IMR-90 (cell line): ENCODE data around the gene ZNF541. TPM values are rescaled to one million over a fixed set of nuclear protein-coding genes. Genes with fewer than 3 reads are reported as not detected.

Source experiments
- microRNA-seq, 2 experiments: library from miRNA; stranded (forward) in 1 of 2; unstranded in 1 of 2; fragments of 10-50 nt in 1 of 2; fragments of <30 nt in 1 of 2; gene quantifications in 1 of 2; microRNA quantifications in 1 of 2; one replicate each; pipeline versions ENCODE3 to v1.1.0; 2013 to 2020; ENCODE audit not compliant: insufficient read depth in 1 of 2, insufficient read length in 1 of 2, unreplicated experiment in 1 of 2
- polyA plus RNA-seq, 3 experiments: library from polyadenylated mRNA; depleted of rRNA; stranded (reverse); fragments of >200 nt; gene quantifications; 2 replicates each; pipeline ENCODE4 v1.2.3, GENCODE V29; 2012; ENCODE audit warnings: low replicate concordance in 1 of 3
- small RNA-seq, 5 experiments: library from RNA; depleted of rRNA; stranded (forward); fragments of <200 nt; gene quantifications; one replicate each; pipeline ENCODE3, GENCODE V24; 2012
- total RNA-seq: library from RNA; depleted of rRNA; stranded (reverse); fragments of >200 nt; gene quantifications from 2 replicates; pipeline ENCODE4 v1.2.3, GENCODE V29; 2012; rRNA removed

Gene ZNF541
- total and polyA plus RNA-seq, 2 of the 4 experiments (the other 2 are of a cell fraction): not detected

Small RNAs within 50 kb of the gene (microRNA-seq; reads per million reads assigned to microRNA genes)
- gene RN7SL322P (ENCODE audit: insufficient read depth, insufficient read length): not detected

Small RNAs within 50 kb of the gene (small RNA-seq; reads per million reads assigned to genes)
- 0 to 0.15 (median 0) reads per million in 5 experiments for gene RN7SL322P

Other genes with a start within 250 kb of the ZNF541 start
- under 0.01 TPM in 1 of 2 replicates, not detected in the other for gene C5AR2, start 241.0 kb downstream of the ZNF541 start, total RNA-seq
- gene C5AR2, start 241.0 kb downstream of the ZNF541 start, polyA plus RNA-seq (2012; rRNA removed): not detected in 2 replicates
- 4.5 and 5.6 TPM in 2 replicates for gene DHX34, start 223.8 kb downstream of the ZNF541 start, total RNA-seq
- 13.7 and 14.8 TPM in 2 replicates for gene DHX34, start 223.8 kb downstream of the ZNF541 start, polyA plus RNA-seq (2012; rRNA removed)
- 28.3 and 32.4 TPM in 2 replicates for gene MEIS3, start 153.6 kb downstream of the ZNF541 start, total RNA-seq
- gene MEIS3, start 153.6 kb downstream of the ZNF541 start, polyA plus RNA-seq (2012; rRNA removed): 33.0 TPM in 2 replicates
- not detected in 2 replicates for gene SLC8A2, start 101.3 kb downstream of the ZNF541 start, total RNA-seq
- 0.05 and 0.10 TPM in 2 replicates for gene SLC8A2, start 101.3 kb downstream of the ZNF541 start, polyA plus RNA-seq (2012; rRNA removed)
- gene KPTN, start 88.9 kb downstream of the ZNF541 start, total RNA-seq: 3.9 and 4.1 TPM in 2 replicates
- 13.5 and 15.4 TPM in 2 replicates for gene KPTN, start 88.9 kb downstream of the ZNF541 start, polyA plus RNA-seq (2012; rRNA removed)
- gene NAPA, start 58.1 kb downstream of the ZNF541 start, total RNA-seq: 51.7 and 76.4 TPM in 2 replicates
- gene NAPA, start 58.1 kb downstream of the ZNF541 start, polyA plus RNA-seq (2012; rRNA removed): 126 and 139 TPM in 2 replicates
- 1.8 and 3.1 TPM in 2 replicates for gene BICRA, start 36.0 kb upstream of the ZNF541 start, total RNA-seq
- 3.5 and 3.9 TPM in 2 replicates for gene BICRA, start 36.0 kb upstream of the ZNF541 start, polyA plus RNA-seq (2012; rRNA removed)
- gene EHD2, start 140.3 kb upstream of the ZNF541 start, total RNA-seq: 31.9 and 35.3 TPM in 2 replicates
- gene EHD2, start 140.3 kb upstream of the ZNF541 start, polyA plus RNA-seq (2012; rRNA removed): 152 and 181 TPM in 2 replicates
- gene NOP53, start 172.4 kb upstream of the ZNF541 start, total RNA-seq: 57.2 and 59.5 TPM in 2 replicates
- 83.2 and 85.9 TPM in 2 replicates for gene NOP53, start 172.4 kb upstream of the ZNF541 start, polyA plus RNA-seq (2012; rRNA removed)
- gene SELENOW, start 205.6 kb upstream of the ZNF541 start, total RNA-seq: 51.7 and 61.3 TPM in 2 replicates
- gene SELENOW, start 205.6 kb upstream of the ZNF541 start, polyA plus RNA-seq (2012; rRNA removed): 217 and 232 TPM in 2 replicates
- gene TPRX1, start 231.4 kb upstream of the ZNF541 start, total RNA-seq: not detected in 2 replicates
- not detected in 2 replicates for gene TPRX1, start 231.4 kb upstream of the ZNF541 start, polyA plus RNA-seq (2012; rRNA removed)
- gene CRX, start 248.8 kb upstream of the ZNF541 start, total RNA-seq: not detected in 2 replicates
- gene CRX, start 248.8 kb upstream of the ZNF541 start, polyA plus RNA-seq (2012; rRNA removed): not detected in 2 replicates